MM.1S (cell line): ENCODE results near the gene TSPAN10.

ENCODE experiments used
- EZH2 ChIP-seq: fragments of 300-600 bp; sonication (generic); optimal IDR thresholded peaks from 2 replicates; pipeline ENCODE3; 2017; ENCODE audit warnings: low read depth, mild to moderate bottlenecking, antibody characterized with exemption, low read length, mixed read lengths
- TF ChIP-seq, protein P1 (sequence below): fragments of 300-600 bp; sonication (generic); IDR thresholded peaks from 2 replicates; pipeline ENCODE4 v1.5.1; 2016; ENCODE audit warnings: antibody characterized with exemption, low read length, mixed read lengths

GRCh38 chr17:81636505-81637288 lies at the start of gene TSPAN10, which contains the start of gene NPLOC4:
- TF ChIP-seq, protein P1, sequence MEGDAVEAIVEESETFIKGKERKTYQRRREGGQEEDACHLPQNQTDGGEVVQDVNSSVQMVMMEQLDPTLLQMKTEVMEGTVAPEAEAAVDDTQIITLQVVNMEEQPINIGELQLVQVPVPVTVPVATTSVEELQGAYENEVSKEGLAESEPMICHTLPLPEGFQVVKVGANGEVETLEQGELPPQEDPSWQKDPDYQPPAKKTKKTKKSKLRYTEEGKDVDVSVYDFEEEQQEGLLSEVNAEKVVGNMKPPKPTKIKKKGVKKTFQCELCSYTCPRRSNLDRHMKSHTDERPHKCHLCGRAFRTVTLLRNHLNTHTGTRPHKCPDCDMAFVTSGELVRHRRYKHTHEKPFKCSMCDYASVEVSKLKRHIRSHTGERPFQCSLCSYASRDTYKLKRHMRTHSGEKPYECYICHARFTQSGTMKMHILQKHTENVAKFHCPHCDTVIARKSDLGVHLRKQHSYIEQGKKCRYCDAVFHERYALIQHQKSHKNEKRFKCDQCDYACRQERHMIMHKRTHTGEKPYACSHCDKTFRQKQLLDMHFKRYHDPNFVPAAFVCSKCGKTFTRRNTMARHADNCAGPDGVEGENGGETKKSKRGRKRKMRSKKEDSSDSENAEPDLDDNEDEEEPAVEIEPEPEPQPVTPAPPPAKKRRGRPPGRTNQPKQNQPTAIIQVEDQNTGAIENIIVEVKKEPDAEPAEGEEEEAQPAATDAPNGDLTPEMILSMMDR = no peak
- TF ChIP-seq EZH2 = no peak
